T-helper 2 cell treated with Interferon-gamma antibody and Interleukin-4, amounts not matched to agents 100 ng/mL and 5 ng/mL, for 36 hours (primary cell): ENCODE results near the gene TMEM131. TPM values are rescaled to one million over a fixed set of nuclear protein-coding genes. Genes with fewer than 3 reads are reported as not detected.

Experiments used
- intact Hi-C: fragments of 100-400 bp; cut with micrococcal nuclease; formaldehyde crosslinking; loops from one replicate; pipeline ENCODE4 v1.15.1; 2023
- total RNA-seq: library from RNA; stranded (reverse); gene quantifications from 2 replicates; pipeline ENCODE4 v1.2.3, GENCODE V29; 2022

TMEM131 gene
- total RNA-seq, 1 donor from 2014 or later = 34.7 TPM

DNA sequence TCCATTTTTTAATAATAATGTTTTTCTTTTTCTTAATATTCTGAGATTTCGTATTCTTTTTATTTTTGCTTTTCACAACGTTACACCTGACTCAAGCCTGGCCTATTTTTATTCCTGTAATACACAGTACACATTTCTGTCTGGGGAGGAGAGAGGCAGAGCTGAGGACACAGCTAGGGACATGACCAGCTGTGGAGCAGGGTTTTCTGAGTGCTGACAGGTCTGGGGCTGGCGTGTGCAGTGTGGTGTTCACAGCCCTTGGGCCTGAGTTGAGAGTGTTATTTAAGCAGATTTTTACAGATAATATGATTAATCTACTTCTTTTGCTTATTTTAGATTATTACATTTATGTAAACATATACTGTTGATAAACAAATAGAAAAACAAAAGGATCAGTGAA lies 226.4 kb downstream of the TMEM131 start:
- intact Hi-C loops = no loop called here

DNA sequence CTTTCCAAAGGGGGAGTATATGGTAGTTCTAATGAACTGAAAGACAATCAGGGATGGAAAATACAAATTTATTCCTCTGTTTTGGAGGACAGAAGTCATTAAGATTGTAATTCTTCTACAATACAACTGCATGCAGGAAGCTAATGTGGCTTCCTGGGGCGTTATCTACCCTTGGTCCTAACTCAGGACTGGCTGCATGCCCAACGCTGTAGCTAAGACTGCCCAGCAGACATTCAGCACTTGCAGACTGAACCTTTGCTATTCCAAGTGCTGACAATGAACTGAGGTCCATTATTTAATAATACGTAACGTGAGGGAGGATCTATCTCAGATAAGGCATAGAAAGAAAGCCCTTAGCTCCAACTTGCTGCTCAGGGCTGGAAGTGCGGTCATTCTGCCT lies 229.2 kb downstream of the TMEM131 start:
- intact Hi-C loops = no loop called here

DNA sequence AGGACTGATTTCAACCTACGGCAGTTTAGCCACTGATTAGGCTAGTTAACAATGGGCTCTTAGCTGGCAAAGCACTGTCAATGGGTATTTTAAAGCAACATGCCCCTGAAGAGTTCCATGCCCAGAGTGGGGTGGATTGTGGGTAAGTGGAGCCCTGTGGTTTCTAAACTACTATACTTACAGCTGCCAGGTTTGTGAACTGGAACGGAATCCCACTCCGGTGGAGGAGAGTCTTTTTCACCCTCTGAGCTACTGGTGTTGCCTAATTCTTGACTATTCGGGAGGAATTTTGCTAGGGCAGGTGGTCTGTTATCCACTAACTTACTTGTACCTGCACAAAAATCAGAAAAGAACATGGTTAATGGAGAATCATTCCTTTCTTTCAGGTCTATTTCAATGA lies 229.8 kb downstream of the TMEM131 start:
- intact Hi-C loops = no loop called here

DNA sequence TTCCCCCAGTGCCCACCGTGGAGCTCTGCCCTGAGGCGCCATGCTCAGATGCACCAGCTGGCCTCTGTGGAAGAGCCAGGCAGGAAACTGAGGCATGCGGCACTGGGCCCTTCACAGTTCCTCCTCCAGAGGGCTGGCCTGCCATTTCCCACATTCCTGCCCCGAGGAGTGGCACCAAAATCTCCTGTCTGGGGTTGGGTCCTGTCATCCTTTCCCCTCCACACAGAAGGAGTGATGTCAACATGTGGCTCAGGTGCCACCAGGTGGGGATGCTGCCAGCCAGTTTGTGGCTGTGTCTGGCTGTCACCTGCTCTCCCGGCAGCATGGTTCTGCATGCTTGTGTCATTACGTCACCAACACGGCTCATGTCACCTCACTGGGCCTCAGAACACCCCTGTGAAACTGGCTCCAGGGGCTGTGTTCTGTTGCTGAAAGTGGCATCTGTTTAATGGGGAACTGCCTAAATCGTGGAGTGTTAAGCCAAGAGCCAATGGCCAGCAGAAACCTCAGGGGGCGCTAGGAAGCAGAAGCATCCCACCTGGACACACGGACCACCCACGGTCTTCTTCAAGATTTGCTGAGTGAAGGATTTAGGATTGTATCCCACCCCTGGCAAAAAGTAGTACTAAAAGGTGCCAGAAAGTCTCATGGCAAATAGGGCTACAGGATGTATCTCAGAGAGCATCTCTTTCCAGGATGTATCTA lies 231.0 kb downstream of the TMEM131 start:
- intact Hi-C loops = no loop called here

- intact Hi-C loops = no loop called here
These were observed 232.4 kb downstream of the TMEM131 start for GRCh38 chr2:97763176-97763845.

- intact Hi-C loops = no loop called here
These were observed 234.6 kb downstream of the TMEM131 start for GRCh38 chr2:97761192-97761591.

GRCh38 chr2:97760480-97761049 lies 235.2 kb downstream of the TMEM131 start:
- intact Hi-C loops = no loop called here

DNA sequence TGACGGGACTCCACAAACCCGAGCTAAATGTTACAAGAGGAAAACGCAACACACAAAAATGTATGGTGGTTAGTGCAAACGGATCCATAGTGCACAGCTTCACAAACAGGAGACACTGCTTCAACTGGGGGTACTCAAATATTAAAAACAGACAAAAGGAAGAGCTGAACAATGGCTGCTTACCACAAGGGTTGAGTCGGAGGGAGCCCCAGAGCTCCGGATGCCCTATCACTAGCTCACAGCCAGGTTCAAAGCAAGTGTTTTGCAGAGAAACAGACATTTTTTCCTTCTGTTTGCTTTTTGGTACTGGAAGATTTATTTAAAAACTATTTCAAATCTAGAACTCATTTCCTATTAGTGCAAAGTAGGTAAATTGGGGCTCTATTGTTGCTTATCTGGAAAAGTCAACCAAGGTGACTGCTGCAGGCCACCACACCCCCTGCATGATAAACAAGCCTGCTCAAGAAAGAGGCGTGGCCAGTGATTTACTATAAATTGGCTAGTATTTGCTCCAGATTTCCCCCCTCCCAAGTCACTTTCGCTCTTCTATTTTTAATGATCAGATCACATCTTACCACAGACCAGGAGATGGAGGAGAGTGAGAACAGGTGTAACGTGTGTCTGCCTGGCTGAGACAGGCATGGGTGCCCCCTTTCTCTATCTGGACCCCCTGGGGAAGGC lies 235.9 kb downstream of the TMEM131 start:
- intact Hi-C loops = no loop called here

- intact Hi-C loops = no loop called here
These were observed 237.5 kb downstream of the TMEM131 start for GRCh38 chr2:97758131-97758705.

DNA sequence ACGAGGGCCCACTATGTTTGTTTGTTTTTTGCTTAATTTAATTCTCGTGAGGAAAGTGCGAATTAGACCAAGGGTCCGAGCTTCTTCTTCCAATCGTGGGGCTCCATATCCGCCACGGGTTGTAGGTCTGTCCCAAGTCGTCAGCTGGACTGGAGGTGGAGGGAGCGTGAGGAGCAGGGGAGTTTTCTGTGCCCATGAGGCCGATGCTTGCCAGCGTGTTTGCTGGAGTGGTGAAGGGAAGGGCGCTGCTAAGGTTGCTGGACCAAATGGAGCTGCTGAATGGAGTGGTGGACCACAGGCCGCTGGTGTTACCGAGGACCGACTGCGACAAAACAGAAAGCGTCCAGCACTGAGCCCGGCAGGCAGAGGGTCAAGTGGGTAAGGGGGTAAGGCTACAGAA lies 238.7 kb downstream of the TMEM131 start:
- intact Hi-C loops = no loop called here

GRCh38 chr2:97755491-97755890 lies 240.3 kb downstream of the TMEM131 start:
- intact Hi-C loops = no loop called here

DNA sequence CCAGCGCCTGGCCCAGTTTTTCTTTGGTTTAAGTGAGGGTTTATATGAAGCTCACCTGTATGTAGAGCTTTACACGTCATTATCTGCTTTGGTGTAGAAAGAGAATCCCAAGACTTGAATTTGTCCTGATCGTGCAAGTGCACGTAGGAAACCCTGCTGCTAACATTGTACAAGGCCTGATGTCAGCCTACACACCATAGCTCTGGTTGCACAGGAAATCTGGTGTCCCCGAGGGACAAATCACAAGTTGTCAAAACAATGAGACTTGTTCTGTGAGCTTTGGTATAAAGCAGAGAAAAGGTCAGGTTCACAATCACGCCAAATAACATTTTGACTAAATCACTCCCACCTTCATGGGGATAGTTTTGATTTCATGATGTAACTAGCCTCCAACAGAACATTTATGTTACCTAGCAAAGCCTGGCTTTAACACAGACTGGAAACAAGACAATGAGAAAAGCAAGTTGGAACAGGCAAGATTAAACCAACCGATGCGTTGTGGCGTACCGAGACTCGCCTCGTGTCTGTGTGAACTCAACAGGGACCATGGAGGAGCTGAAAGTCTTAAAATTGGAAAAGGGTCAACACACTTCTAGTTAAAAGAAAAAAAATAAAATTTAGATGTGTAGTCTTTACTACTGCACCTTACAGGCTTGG lies 240.9 kb downstream of the TMEM131 start:
- intact Hi-C loops = no loop called here

- intact Hi-C loops = no loop called here
These were observed 243.1 kb downstream of the TMEM131 start for GRCh38 chr2:97752342-97753334.

- intact Hi-C loops = no loop called here
These were observed 244.0 kb downstream of the TMEM131 start for GRCh38 chr2:97751752-97752151.

DNA sequence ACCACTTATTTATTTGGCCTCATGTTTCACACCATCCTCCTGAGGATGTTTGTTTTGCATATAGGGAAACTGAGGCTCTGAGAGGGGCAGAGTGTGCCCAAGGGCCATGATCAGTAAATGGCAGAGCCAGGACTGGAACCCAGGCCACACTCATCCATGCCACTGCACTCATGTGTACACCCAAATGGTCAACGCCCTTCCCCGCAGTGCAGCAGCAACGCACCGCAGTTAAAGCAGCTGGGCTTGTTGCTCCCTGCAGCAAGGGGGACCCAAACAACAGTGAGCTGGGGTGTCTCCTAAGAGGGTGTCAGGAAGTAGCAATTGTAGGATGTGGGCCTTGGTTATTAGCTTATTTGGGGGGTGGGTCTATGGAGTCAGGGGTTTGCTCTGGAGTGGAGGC lies 245.7 kb downstream of the TMEM131 start:
- intact Hi-C loops = no loop called here

GRCh38 chr2:97749581-97749980 lies 246.2 kb downstream of the TMEM131 start:
- intact Hi-C loops = loop anchor here (2.0 kb wide), 1 partner anchor 49 kb away; no protein-coding TSS in a partner anchor

- intact Hi-C loops = loop anchor here (1.0 to 2.0 kb wide), 2 partner anchors 37 to 47 kb away; no protein-coding TSS in a partner anchor
These were observed 248.0 kb downstream of the TMEM131 start for GRCh38 chr2:97747716-97748115.

- intact Hi-C loops = no loop called here
These were observed 248.5 kb downstream of the TMEM131 start for GRCh38 chr2:97747285-97747684.

- intact Hi-C loops = no loop called here
These were observed 250.1 kb downstream of the TMEM131 start for GRCh38 chr2:97745474-97746174.
